Trophoblast cell (in vitro differentiated cells and primary cell): ENCODE results near the gene SRGAP3.

Experiments used
- DNase-seq, 2 donors: peaks; one replicate each; pipeline ENCODE4 v3.0.0-alpha.2; 2016
- H2AFZ ChIP-seq: 2 replicates; pipeline ENCODE4 v1.6.1; 2013; ENCODE audit warnings: low read length, moderate library complexity, mild to moderate bottlenecking; ENCODE audit not compliant: insufficient read depth, poor library complexity
- H2AK5ac ChIP-seq: 2 replicates; pipeline ENCODE4 v1.6.1; 2013; ENCODE audit warnings: mild to moderate bottlenecking, low read length
- H2BK120ac ChIP-seq: 2 replicates; pipeline ENCODE4 v1.6.1; 2013; ENCODE audit warnings: low read length, mild to moderate bottlenecking, moderate library complexity; ENCODE audit not compliant: insufficient read depth, poor library complexity
- H2BK12ac ChIP-seq: 2 replicates; pipeline ENCODE4 v1.6.1; 2013; ENCODE audit warnings: mild to moderate bottlenecking, low read length, moderate library complexity
- H2BK5ac ChIP-seq: 2 replicates; pipeline ENCODE4 v1.6.1; 2013; ENCODE audit warnings: low read length, low read depth, moderate library complexity, mild to moderate bottlenecking; ENCODE audit not compliant: poor library complexity
- H3K14ac ChIP-seq: 2 replicates; pipeline ENCODE4 v1.6.1; 2013; ENCODE audit warnings: mild to moderate bottlenecking, low read length
- H3K18ac ChIP-seq: 2 replicates; pipeline ENCODE4 v1.6.1; 2013; ENCODE audit warnings: mild to moderate bottlenecking, low read length
- H3K23ac ChIP-seq: 2 replicates; pipeline ENCODE4 v1.6.1; 2013; ENCODE audit warnings: low read length
- H3K27ac ChIP-seq: 2 replicates; pipeline ENCODE4 v1.5.1; 2013; ENCODE audit warnings: low read depth, mild to moderate bottlenecking, inconsistent platforms, low read length, moderate library complexity
- H3K27me3 ChIP-seq: 2 replicates; pipeline ENCODE4 v1.6.1; 2013; ENCODE audit warnings: inconsistent platforms, mild to moderate bottlenecking, low read length, moderate library complexity; ENCODE audit not compliant: insufficient read depth
- H3K36me3 ChIP-seq, 2 experiments: 1 replicate in 1 of 2; 2 replicates in 1 of 2; pipeline ENCODE4 v1.6.1; 2013; ENCODE audit warnings: low read length in 2 of 2, mild to moderate bottlenecking in 2 of 2, moderate library complexity in 1 of 2; ENCODE audit not compliant: insufficient read depth in 2 of 2, control insufficient read depth in 1 of 2
- H3K4ac ChIP-seq: 2 replicates; pipeline ENCODE4 v1.6.1; 2013; ENCODE audit warnings: low read depth, mild to moderate bottlenecking, low read length, moderate library complexity
- H3K4me1 ChIP-seq, 2 experiments: 1 replicate in 1 of 2; 2 replicates in 1 of 2; pipeline ENCODE4 v1.6.1; 2013; ENCODE audit warnings: low read length in 2 of 2, mild to moderate bottlenecking in 2 of 2, moderate library complexity in 1 of 2; ENCODE audit not compliant: insufficient read depth in 2 of 2, control insufficient read depth in 1 of 2
- H3K4me2 ChIP-seq: 2 replicates; pipeline ENCODE4 v1.6.1; 2013; ENCODE audit warnings: inconsistent platforms, mild to moderate bottlenecking, low read length, moderate library complexity
- H3K4me3 ChIP-seq: 2 replicates; pipeline ENCODE4 v1.5.1; 2013; ENCODE audit warnings: mild to moderate bottlenecking, low read depth, low read length, inconsistent platforms
- H3K79me1 ChIP-seq: one replicate; pipeline ENCODE4 v1.6.1; 2013; ENCODE audit warnings: low read length
- H3K79me2 ChIP-seq: 2 replicates; pipeline ENCODE4 v1.6.1; 2013; ENCODE audit warnings: low read length, mild to moderate bottlenecking; ENCODE audit not compliant: control insufficient read depth, insufficient read depth, poor library complexity
- H3K9ac ChIP-seq: 2 replicates; pipeline ENCODE4 v1.6.1; 2013; ENCODE audit warnings: mild to moderate bottlenecking, low read length
- H3K9me3 ChIP-seq: 2 replicates; pipeline ENCODE4 v1.6.1; 2013; ENCODE audit warnings: low read depth, mild to moderate bottlenecking, control low read depth, inconsistent platforms, low read length; ENCODE audit not compliant: insufficient read depth
- H4K12ac ChIP-seq: 2 replicates; pipeline ENCODE4 v1.6.1; 2013; ENCODE audit warnings: low read depth, mild to moderate bottlenecking, low read length, moderate library complexity
- H4K8ac ChIP-seq: 2 replicates; pipeline ENCODE4 v1.6.1; 2013; ENCODE audit warnings: low read depth, mild to moderate bottlenecking, low read length, moderate library complexity
- H4K91ac ChIP-seq: one replicate; pipeline ENCODE4 v1.6.1; 2013; ENCODE audit warnings: low read depth, mild to moderate bottlenecking, low read length, moderate library complexity
- WGBS: extraction: QIAGEN DNeasy Blood & Tissue Kit; methylation state at CpG from one replicate; pipeline ENCODE4 v1.1.7; 2013; ENCODE audit warnings: missing lambda C conversion rate; ENCODE audit not compliant: insufficient read length, insufficient coverage; ENCODE audit errors: extremely low coverage; 5-methylcytosine and 5-hydroxymethylcytosine counted together

The SRGAP3 gene

GRCh38 chr3:9047452-9048346, 201.7 kb downstream of the SRGAP3 start:
- no CpG with 5 or more reads among the region's 20 CpGs for WGBS

GRCh38 chr3:9045371-9045770, 204.1 kb downstream of the SRGAP3 start:
- Histone ChIP-seq H4K91ac (no peak overlapping the region), H3K4me2 (no peak overlapping the region), H2AFZ (no peak overlapping the region), H2BK12ac (no peak overlapping the region), H3K14ac (no peak overlapping the region), H3K4ac (no peak overlapping the region), H3K9ac (no peak overlapping the region), H2BK5ac (no peak overlapping the region), H3K27me3 (no peaks in the 10 kb centered on the region), H3K4me1 (no peaks in the 10 kb centered on the region), H3K36me3 (no peaks in the 10 kb centered on the region), H3K79me1 (no peaks in the 10 kb centered on the region), H3K18ac (no peak overlapping the region), H2AK5ac (no peak overlapping the region), H3K79me2 (no peaks in the 10 kb centered on the region), H3K27ac (no peak overlapping the region), H4K8ac (no peak overlapping the region), H3K23ac (no peak overlapping the region), H3K9me3 (peaks cover 4% of the 10 kb centered on the region), H3K4me3 (no peak overlapping the region), H2BK120ac (no peak overlapping the region), H4K12ac (no peak overlapping the region)
- WGBS = no CpG with 5 or more reads among the region's 7 CpGs
- no peak for DNase-seq

More at GRCh38 chr3:9047452-9048346, 201.7 kb downstream of the SRGAP3 start:
- Histone ChIP-seq H3K79me1 (no peaks in the 10 kb centered on the region), H2AK5ac (no peak overlapping the region), H2BK120ac (no peak overlapping the region), H3K18ac (no peak overlapping the region), H4K91ac (no peak overlapping the region), H3K4ac (no peak overlapping the region), H2BK12ac (no peak overlapping the region), H3K4me2 (no peak overlapping the region), H4K12ac (no peak overlapping the region), H3K9ac (no peak overlapping the region), H3K14ac (no peak overlapping the region), H3K4me1 (no peaks in the 10 kb centered on the region), H3K23ac (no peak overlapping the region), H3K4me3 (no peak overlapping the region), H3K36me3 (no peaks in the 10 kb centered on the region), H3K9me3 (peaks cover 4% of the 10 kb centered on the region), H3K27ac (no peak overlapping the region), H4K8ac (no peak overlapping the region), H3K27me3 (no peaks in the 10 kb centered on the region), H2AFZ (no peak overlapping the region), H2BK5ac (no peak overlapping the region), H3K79me2 (no peaks in the 10 kb centered on the region)
- no peak for DNase-seq

DNA sequence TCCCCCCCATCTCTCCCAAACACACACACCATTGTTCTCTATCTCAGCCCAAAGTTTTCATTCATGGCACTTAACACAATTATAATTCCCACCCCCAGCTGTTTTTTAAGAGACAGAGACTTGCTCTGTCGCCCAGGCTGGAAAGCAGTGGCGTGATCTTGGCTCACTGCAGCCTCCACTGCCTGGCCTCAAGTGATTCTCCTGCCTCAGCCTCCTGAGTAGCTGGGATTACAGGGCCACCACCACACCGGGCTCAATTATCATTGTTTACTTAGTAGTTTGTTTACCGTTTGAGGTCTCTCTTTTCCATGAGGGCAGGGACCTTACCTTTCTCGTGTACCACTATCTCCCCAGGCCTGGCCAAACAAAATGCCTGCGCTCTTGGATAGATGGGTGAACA, 206.4 kb downstream of the SRGAP3 start:
- Histone ChIP-seq H3K9me3 (peaks cover 4% of the 10 kb centered on the region), H2BK5ac (no peak overlapping the region), H3K27ac (no peak overlapping the region), H2BK12ac (no peak overlapping the region), H3K4ac (no peak overlapping the region), H2AFZ (no peak overlapping the region), H3K79me1 (no peaks in the 10 kb centered on the region), H3K79me2 (no peaks in the 10 kb centered on the region), H3K4me2 (no peak overlapping the region), H3K9ac (no peak overlapping the region), H4K12ac (no peak overlapping the region), H3K27me3 (no peaks in the 10 kb centered on the region), H3K4me1 (no peaks in the 10 kb centered on the region), H4K8ac (no peak overlapping the region), H2AK5ac (no peak overlapping the region), H4K91ac (no peak overlapping the region), H3K4me3 (no peak overlapping the region), H3K23ac (no peak overlapping the region), H3K36me3 (no peaks in the 10 kb centered on the region), H3K14ac (no peak overlapping the region), H2BK120ac (no peak overlapping the region), H3K18ac (no peak overlapping the region)
- no CpG with 5 or more reads among the region's 6 CpGs for WGBS
- DNase-seq = no peak

GRCh38 chr3:9041626-9042025, 207.8 kb downstream of the SRGAP3 start:
- Histone ChIP-seq H3K4me3 (no peak overlapping the region), H3K4me1 (no peaks in the 10 kb centered on the region), H3K14ac (no peak overlapping the region), H2AK5ac (no peak overlapping the region), H2BK120ac (no peak overlapping the region), H3K36me3 (no peaks in the 10 kb centered on the region), H3K18ac (no peak overlapping the region), H3K79me2 (no peaks in the 10 kb centered on the region), H2AFZ (no peak overlapping the region), H3K27ac (no peak overlapping the region), H2BK5ac (no peak overlapping the region), H3K23ac (no peak overlapping the region), H3K4me2 (no peak overlapping the region), H4K91ac (no peak overlapping the region), H3K9me3 (peaks cover 4% of the 10 kb centered on the region), H4K12ac (no peak overlapping the region), H4K8ac (no peak overlapping the region), H3K27me3 (no peaks in the 10 kb centered on the region), H3K4ac (no peak overlapping the region), H3K79me1 (no peaks in the 10 kb centered on the region), H3K9ac (no peak overlapping the region), H2BK12ac (no peak overlapping the region)
- WGBS = no CpG with 5 or more reads among the region's 12 CpGs
- DNase-seq = no peak
